Stomach (tissue), 4 donors: ENCODE measurements around the gene SLC4A11.

ENCODE experiments used
- CTCF ChIP-seq, 7 experiments: fragments of 450-650 bp in 4 of 7; fragments of 200-600 bp in 3 of 7; sonication (generic) in 3 of 7; IDR thresholded peaks; one replicate each; pipeline ENCODE4 v1.5.1; 2016 to 2019; ENCODE audit warnings: antibody characterized with exemption in 7 of 7, control low read depth in 2 of 7, mild to moderate bottlenecking in 1 of 7
- EP300 ChIP-seq: sonication (generic); formaldehyde crosslinking; IDR thresholded peaks from one replicate; pipeline ENCODE4 v1.6.1; 2017; ENCODE audit warnings: antibody characterized with exemption
- POLR2A ChIP-seq, 4 donors: fragments of 450-650 bp; IDR thresholded peaks; one replicate each; pipeline ENCODE4 v1.6.1; 2016; ENCODE audit warnings: antibody characterized with exemption in 4 of 4, control low read depth in 2 of 4, mild to moderate bottlenecking in 1 of 4, moderate library complexity in 1 of 4
- POLR2AphosphoS5 ChIP-seq, 3 donors: sonication (generic); formaldehyde crosslinking; IDR thresholded peaks; one replicate each; pipeline ENCODE4 v1.6.1; 2016; ENCODE audit warnings: antibody characterized with exemption in 3 of 3

- TF ChIP-seq CTCF (IDR thresholded peaks at IDR 0.05) (no peak), EP300 (no peak), POLR2A (IDR thresholded peaks at IDR 0.05) (no peak), POLR2AphosphoS5 (IDR thresholded peaks at IDR 0.05) (no peak)
Measured at GRCh38 chr20:3276680-3277015, 37.7 kb upstream of the SLC4A11 start.
